ENCODE data around the gene ACSF2. TPM values are rescaled to one million over a fixed set of nuclear protein-coding genes. Genes with fewer than 3 reads are reported as not detected.

The ACSF2 gene
- total RNA-seq, 1 experiment from 2014 or later: 17.2 TPM

GRCh38 chr17:50464121-50464520 is 38.1 kb downstream of the ACSF2 start:
- ATAC-seq: no peak
- POLR2A ChIA-PET: no interaction called here
- no peaks in the 10 kb centered on the region for H3K9me3 ChIP-seq (ENCODE audit: control insufficient read depth, insufficient read depth, low read depth, low read length)
- H3K4me1 ChIP-seq (ENCODE audit: control insufficient read depth, insufficient read depth, low read length): no peaks in the 10 kb centered on the region
- no peak for DNase-seq (ENCODE audit: low read depth, low spot score)
- TF ChIP-seq TCF7L2 (IDR thresholded peaks at IDR 0.05; ENCODE audit: low read depth, low read length): no peak
- no peak for TF ChIP-seq SIN3A (IDR thresholded peaks at IDR 0.05; ENCODE audit: borderline replicate concordance, insufficient read depth, low read depth, low read length)
- H3K4me3 ChIP-seq (ENCODE audit: low read depth in 2 of 2, low read length in 2 of 2): no peak overlapping the region
- BruUV-seq (replicated peaks): no TSS peak
- no peak overlapping the region for H3K27ac ChIP-seq (ENCODE audit: low read length)
- CTCF ChIA-PET: interaction anchor here (0.7 kb wide), 1 partner anchor 11 kb away, joined by 3 read pairs; no protein-coding TSS in a partner anchor
- no peaks in the 10 kb centered on the region for H3K27me3 ChIP-seq (ENCODE audit: control insufficient read depth, insufficient read depth, low read length)
- no peaks in the 10 kb centered on the region for H3K36me3 ChIP-seq (ENCODE audit: control insufficient read depth, insufficient read depth, low read length)
- in situ Hi-C loops (cut with HindIII; ENCODE audit: low pct_unique_long_range_greater_than_20kb, low sequenced_read_pairs) (no loop called here), intact Hi-C loops (cut with micrococcal nuclease; ENCODE audit: unreplicated experiment) (no loop called here)

GRCh38 chr17:50464736-50465135 is 38.7 kb downstream of the ACSF2 start:
- in situ Hi-C loops (cut with HindIII; ENCODE audit: low pct_unique_long_range_greater_than_20kb, low sequenced_read_pairs): no loop called here
- no peaks in the 10 kb centered on the region for H3K27me3 ChIP-seq (ENCODE audit: control insufficient read depth, insufficient read depth, low read length)
- no peaks in the 10 kb centered on the region for H3K4me1 ChIP-seq (ENCODE audit: control insufficient read depth, insufficient read depth, low read length)
- no peaks in the 10 kb centered on the region for H3K9me3 ChIP-seq (ENCODE audit: control insufficient read depth, insufficient read depth, low read depth, low read length)
- ATAC-seq (no peak), DNase-seq (ENCODE audit: low read depth, low spot score) (no peak)
- H3K36me3 ChIP-seq (ENCODE audit: control insufficient read depth, insufficient read depth, low read length): no peaks in the 10 kb centered on the region
- H3K27ac ChIP-seq (ENCODE audit: low read length): no peak overlapping the region
- BruUV-seq (replicated peaks): no TSS peak
- no peak overlapping the region for H3K4me3 ChIP-seq (ENCODE audit: low read depth in 2 of 2, low read length in 2 of 2)
- intact Hi-C loops (cut with micrococcal nuclease; ENCODE audit: unreplicated experiment): no loop called here
- no peak for TF ChIP-seq CTCF (IDR thresholded peaks at IDR 0.05)
- no peak for TF ChIP-seq REST (IDR thresholded peaks at IDR 0.05; ENCODE audit: insufficient read depth in 1 of 2, low read depth in 2 of 2, low read length in 1 of 2)
- no peak for TF ChIP-seq SIN3A (IDR thresholded peaks at IDR 0.05; ENCODE audit: borderline replicate concordance, insufficient read depth, low read depth, low read length)
- no peak for TF ChIP-seq TCF7L2 (IDR thresholded peaks at IDR 0.05; ENCODE audit: low read depth, low read length)
- no peak for TF ChIP-seq POLR2AphosphoS5 (IDR thresholded peaks at IDR 0.05; ENCODE audit: low read depth, low read length)
- ChIA-PET POLR2A (no interaction called here), CTCF (interaction anchor here (0.7 kb wide), 1 partner anchor 11 kb away, joined by 3 read pairs; no protein-coding TSS in a partner anchor)

GRCh38 chr17:50465171-50465570 is 39.2 kb downstream of the ACSF2 start:
- POLR2A ChIA-PET: no interaction called here
- no peak for DNase-seq (ENCODE audit: low read depth, low spot score)
- intact Hi-C loops (cut with micrococcal nuclease; ENCODE audit: unreplicated experiment): no loop called here

More at GRCh38 chr17:50465171-50465570, 39.2 kb downstream of the ACSF2 start:
- H3K36me3 ChIP-seq (ENCODE audit: control insufficient read depth, insufficient read depth, low read length): no peaks in the 10 kb centered on the region
- no peak for ATAC-seq
- CTCF ChIA-PET: no interaction called here
- no peaks in the 10 kb centered on the region; the same call in 1 of the 2 replicates for H3K4me1 ChIP-seq (ENCODE audit: control insufficient read depth, insufficient read depth, low read length)
- no peak overlapping the region for H3K4me3 ChIP-seq (ENCODE audit: low read depth in 2 of 2, low read length in 2 of 2)
- no peaks in the 10 kb centered on the region for H3K9me3 ChIP-seq (ENCODE audit: control insufficient read depth, insufficient read depth, low read depth, low read length)
- no peak for TF ChIP-seq POLR2AphosphoS5 (IDR thresholded peaks at IDR 0.05; ENCODE audit: low read depth, low read length)
- no peak for TF ChIP-seq REST (IDR thresholded peaks at IDR 0.05; ENCODE audit: insufficient read depth in 1 of 2, low read depth in 2 of 2, low read length in 1 of 2)
- no peak for TF ChIP-seq TCF7L2 (IDR thresholded peaks at IDR 0.05; ENCODE audit: low read depth, low read length)
- TF ChIP-seq CTCF (IDR thresholded peaks at IDR 0.05): no peak
- TF ChIP-seq SIN3A (IDR thresholded peaks at IDR 0.05; ENCODE audit: borderline replicate concordance, insufficient read depth, low read depth, low read length): no peak
- in situ Hi-C loops (cut with HindIII; ENCODE audit: low pct_unique_long_range_greater_than_20kb, low sequenced_read_pairs): no loop called here
- H3K27me3 ChIP-seq (ENCODE audit: control insufficient read depth, insufficient read depth, low read length): no peaks in the 10 kb centered on the region
- H3K27ac ChIP-seq (ENCODE audit: low read length): no peak overlapping the region
- no TSS peak for BruUV-seq (replicated peaks)

All from Panc1 (cell line).